GM12878 (cell line): ENCODE data around the gene RYK. TPM values are rescaled to one million over a fixed set of nuclear protein-coding genes. Genes with fewer than 3 reads are reported as not detected.

Source experiments
- ATAC-seq: fragments of 200-7000 bp; cut with Tn5 transposase; 3 replicates; pipeline ENCODE4 v1.9.1; 2020; ENCODE audit warnings: mild to moderate bottlenecking, moderate library complexity
- BruUV-seq: library from RNA; stranded (reverse); fragments of 400-500 nt; replicated peaks from 2 replicates; lab custom pipeline; 2021; lab: Mats Ljungman, UMichigan
- CTCF ChIA-PET: fragments of 300-600 bp; sonication (Branson Sonifier 250); formaldehyde crosslinking; extraction: SDS; loops from one replicate; lab custom pipeline; 2021; ENCODE audit warnings: inconsistent platforms; lab: Yijun Ruan, JAX
- POLR2A ChIA-PET: fragments of 350-600 bp; formaldehyde crosslinking; extraction: SDS; loops from one replicate; lab custom pipeline; 2021; ENCODE audit warnings: inconsistent platforms; lab: Charles Lee
- RAD21 ChIA-PET: fragments of 300-600 bp; sonication (Branson Sonifier 250); formaldehyde crosslinking; loops from one replicate; lab custom pipeline; 2023; ENCODE audit warnings: antibody characterized with exemption; ENCODE audit not compliant: unreplicated experiment; lab: Charles Lee
- SMC1A ChIA-PET: fragments of 300-600 bp; sonication (Branson Sonifier 250); formaldehyde crosslinking; loops from one replicate; lab custom pipeline; 2023; ENCODE audit not compliant: unreplicated experiment, uncharacterized antibody; lab: Charles Lee
- DNase-seq: peaks from one replicate; pipeline ENCODE4 v3.0.0-alpha.2; 2011; ENCODE audit warnings: low read depth, low spot score
- FAIRE-seq: peaks from 3 replicates; lab custom pipeline; 2011; peaks lifted over from hg19 to GRCh38; lab: Jason Lieb, UNC
- H2AFZ ChIP-seq: 2 replicates; pipeline ENCODE4 v1.6.0; 2011; ENCODE audit warnings: low read depth, low read length, control low read depth; ENCODE audit not compliant: control insufficient read depth
- H3K27ac ChIP-seq: 2 replicates; pipeline ENCODE4 v1.5.1; 2011; ENCODE audit warnings: control low read depth; ENCODE audit not compliant: control insufficient read depth, insufficient read depth
- H3K27me3 ChIP-seq, 2 experiments: replicated peaks in 1 of 2; 2 replicates each; pipeline versions ENCODE4 v1.6.0 to v1.6.1; 2011; ENCODE audit warnings: low read length in 1 of 2; ENCODE audit not compliant: control insufficient read depth in 2 of 2, insufficient read depth in 2 of 2
- H3K36me3 ChIP-seq, 2 experiments: 2 replicates each; pipeline ENCODE4 v1.5.1; 2011; ENCODE audit warnings: low read length in 1 of 2; ENCODE audit not compliant: control insufficient read depth in 2 of 2, insufficient read depth in 2 of 2
- H3K4me1 ChIP-seq: 2 replicates; pipeline ENCODE4 v1.6.1; 2011; ENCODE audit warnings: mild to moderate bottlenecking, low read length, moderate library complexity, mixed read lengths; ENCODE audit not compliant: control insufficient read depth, insufficient read depth
- H3K4me2 ChIP-seq: 2 replicates; pipeline ENCODE4 v1.6.0; 2011; ENCODE audit warnings: control low read depth; ENCODE audit not compliant: control insufficient read depth, insufficient read depth
- H3K4me3 ChIP-seq: fragments of 200-600 bp; sonication (generic); 2 replicates; pipeline ENCODE4 v1.5.1; 2016
- H3K79me2 ChIP-seq: 2 replicates; pipeline ENCODE4 v1.6.0; 2011; ENCODE audit warnings: low read length; ENCODE audit not compliant: control insufficient read depth, insufficient read depth
- H3K9ac ChIP-seq: 2 replicates; pipeline ENCODE4 v1.8.0; 2011; ENCODE audit warnings: low read length, control low read depth, mixed read lengths; ENCODE audit not compliant: control insufficient read depth, insufficient read depth
- H3K9me3 ChIP-seq: replicated peaks from 3 replicates; pipeline ENCODE4 v1.5.1; 2011; ENCODE audit warnings: mild to moderate bottlenecking, low read length; ENCODE audit not compliant: control insufficient read depth, insufficient read depth
- H4K20me1 ChIP-seq: 2 replicates; pipeline ENCODE4 v1.6.0; 2011; ENCODE audit not compliant: control insufficient read depth, insufficient read depth
- BHLHE40 ChIP-seq, 2 experiments: fragments of 450-650 bp in 1 of 2; IDR thresholded peaks; 2 replicates each; pipeline ENCODE4 v1.6.1; 2011 to 2017; ENCODE audit warnings: low read depth in 2 of 2, borderline replicate concordance in 1 of 2, improper control_type of control experiment in 1 of 2, low read length in 1 of 2, mild to moderate bottlenecking in 1 of 2
- CBX3 ChIP-seq: fragments of 200-600 bp; sonication (generic); IDR thresholded peaks from 2 replicates; pipeline ENCODE4 v1.6.1; 2016; ENCODE audit warnings: low read depth, borderline replicate concordance
- CHD2 ChIP-seq: IDR thresholded peaks from 2 replicates; pipeline ENCODE4 v1.6.1; 2011; ENCODE audit warnings: low read depth, low read length, improper control_type of control experiment, borderline replicate concordance
- EP300 ChIP-seq, 2 experiments: fragments of 150-350 bp in 1 of 2; IDR thresholded peaks; 2 replicates each; pipeline ENCODE4 v1.6.1; 2011 to 2012; ENCODE audit warnings: low read depth in 2 of 2, low read length in 2 of 2, borderline replicate concordance in 1 of 2, improper control_type of control experiment in 1 of 2, inconsistent platforms in 1 of 2; ENCODE audit not compliant: control insufficient read depth in 1 of 2
- ETV6 ChIP-seq, 2 experiments: fragments of 450-650 bp in 1 of 2; IDR thresholded peaks in 1 of 2; conservative IDR thresholded peaks in 1 of 2; 2 replicates each; pipeline ENCODE4 v1.6.1; 2014; ENCODE audit warnings: antibody characterized with exemption in 1 of 2, borderline replicate concordance in 1 of 2, low read depth in 1 of 2, mild to moderate bottlenecking in 1 of 2, moderate library complexity in 1 of 2
- HCFC1 ChIP-seq: fragments of 150-350 bp; IDR thresholded peaks from 2 replicates; pipeline ENCODE4 v1.6.1; 2014; ENCODE audit warnings: low read length
- HDAC2 ChIP-seq: fragments of 200-600 bp; sonication (generic); IDR thresholded peaks from 2 replicates; pipeline ENCODE4 v1.6.1; 2017
- ZNF622 ChIP-seq: fragments of 450-650 bp; IDR thresholded peaks from 2 replicates; pipeline ENCODE4 v1.6.1; 2017; ENCODE audit warnings: mild to moderate bottlenecking, inconsistent platforms
- WGBS: methylation state at CpG from one replicate; pipeline ENCODE4 v1.1.6; 2016; ENCODE audit warnings: low lambda C conversion rate; ENCODE audit not compliant: insufficient replicate concordance, insufficient coverage; ENCODE audit errors: missing lambda C conversion rate; 5-methylcytosine and 5-hydroxymethylcytosine counted together
- in situ Hi-C: fragments of 300-500 bp; cut with MboI; formaldehyde crosslinking; loops from 9 replicates; pipeline ENCODE4 v1.14.3; 2018; ENCODE audit warnings: mixed read lengths
- intact Hi-C: fragments of 100-400 bp; cut with micrococcal nuclease; formaldehyde crosslinking; loops from one replicate; pipeline ENCODE4 v1.14.2; 2022; ENCODE audit not compliant: unreplicated experiment
- polyA plus RNA-seq, 11 experiments: library from polyadenylated mRNA; depleted of rRNA in 4 of 11; unstranded in 6 of 11; stranded (reverse) in 5 of 11; fragments of >200 nt; fragmentation: Nextera tagmentation in 4 of 11; fragmentation: Illumina TruSeq in 1 of 11; extraction: Ambion mirVana in 4 of 11; extraction: Trizol in 1 of 11; gene quantifications; 1 replicate in 1 of 11; 2 replicates in 10 of 11; pipeline versions ENCODE4 v1.2.1 to v1.2.3, GENCODE V29; 2011 to 2016; ENCODE audit warnings: inconsistent platforms in 2 of 11, missing spikeins in 2 of 11, low read depth in 1 of 11
- total RNA-seq, 4 experiments: library from RNA; depleted of rRNA in 3 of 4; stranded (reverse); fragments of >200 nt in 3 of 4; fragmentation: Illumina TruSeq in 1 of 4; extraction: Trizol in 1 of 4; gene quantifications; 2 replicates each; pipeline versions ENCODE4 v1.2.1 to v1.2.3, GENCODE V29; 2013 to 2021
- TF ChIP-seq, protein P1 (sequence below): fragments of 150-350 bp; IDR thresholded peaks from 2 replicates; pipeline ENCODE4 v1.6.1; 2014; ENCODE audit warnings: mild to moderate bottlenecking, low read depth, low read length

RYK gene
- total and polyA plus RNA-seq, 10 of the 15 experiments (the other 5 are each of a cell fraction or from before 2014, with no cell fraction given) = 2.0 to 25.1 (median 11.1) TPM

DNA sequence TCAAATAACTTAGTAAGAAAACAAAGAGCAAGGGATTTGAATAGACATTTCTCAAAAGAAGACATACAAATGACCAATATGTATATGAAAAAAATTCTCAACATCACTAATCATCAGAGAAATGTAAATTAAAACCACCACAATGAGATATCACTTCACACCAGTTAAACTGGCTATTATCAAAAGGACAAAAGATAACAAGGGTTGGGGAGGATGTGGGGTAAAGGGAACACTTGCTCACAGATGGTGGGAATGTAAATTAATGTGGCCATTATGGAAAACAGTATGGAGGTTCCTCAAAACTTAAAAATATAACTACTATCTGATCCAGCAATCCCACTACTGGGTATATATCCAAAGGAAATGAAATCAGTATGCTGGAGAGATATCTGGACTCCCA is 46.0 kb upstream of the RYK start (continued):
- TF ChIP-seq ZNF622 = no peak

DNA sequence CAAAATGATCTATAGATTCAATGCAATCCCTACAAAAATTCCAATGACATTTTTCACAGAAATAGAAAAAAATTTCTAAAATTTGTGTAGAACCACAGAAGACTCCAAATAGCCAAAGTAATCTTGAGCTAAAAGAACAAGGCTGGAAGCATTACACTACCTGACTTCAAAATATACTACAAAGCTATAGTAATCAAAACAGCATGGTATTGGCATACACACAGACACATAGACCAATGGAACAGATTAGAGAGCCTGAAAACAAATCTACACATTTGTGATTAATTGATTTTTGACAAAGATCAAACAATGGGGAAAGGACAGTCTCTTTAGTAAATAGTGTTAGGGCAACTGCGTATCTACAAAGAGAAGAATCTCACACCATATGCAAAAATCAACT is 45.3 kb upstream of the RYK start:
- DNase-seq (no peak), FAIRE-seq (no peak), ATAC-seq (no peak)
- 100% methylated on average over 1 of the region's 1 CpG for WGBS
- TF ChIP-seq HCFC1 (no peak), CBX3 (no peak), BHLHE40 (IDR thresholded peaks at IDR 0.05; ENCODE audit: borderline replicate concordance in 1 of 2, low read depth in 2 of 2, low read length in 1 of 2) (no peak), ETV6 (conservative IDR thresholded peaks at IDR 0.05 in 1 of 2, IDR thresholded peaks at IDR 0.05 in 1 of 2; ENCODE audit: borderline replicate concordance in 1 of 2, low read depth in 1 of 2) (no peak), HDAC2 (no peak), CHD2 (no peak), EP300 (IDR thresholded peaks at IDR 0.05; ENCODE audit: borderline replicate concordance in 1 of 2, control insufficient read depth in 1 of 2, low read depth in 2 of 2, low read length in 2 of 2) (no peak)
- TF ChIP-seq, protein P1, sequence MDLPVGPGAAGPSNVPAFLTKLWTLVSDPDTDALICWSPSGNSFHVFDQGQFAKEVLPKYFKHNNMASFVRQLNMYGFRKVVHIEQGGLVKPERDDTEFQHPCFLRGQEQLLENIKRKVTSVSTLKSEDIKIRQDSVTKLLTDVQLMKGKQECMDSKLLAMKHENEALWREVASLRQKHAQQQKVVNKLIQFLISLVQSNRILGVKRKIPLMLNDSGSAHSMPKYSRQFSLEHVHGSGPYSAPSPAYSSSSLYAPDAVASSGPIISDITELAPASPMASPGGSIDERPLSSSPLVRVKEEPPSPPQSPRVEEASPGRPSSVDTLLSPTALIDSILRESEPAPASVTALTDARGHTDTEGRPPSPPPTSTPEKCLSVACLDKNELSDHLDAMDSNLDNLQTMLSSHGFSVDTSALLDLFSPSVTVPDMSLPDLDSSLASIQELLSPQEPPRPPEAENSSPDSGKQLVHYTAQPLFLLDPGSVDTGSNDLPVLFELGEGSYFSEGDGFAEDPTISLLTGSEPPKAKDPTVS = no peak
- no TSS peak for BruUV-seq
- Histone ChIP-seq H3K4me1 (peaks cover 11% of the 10 kb centered on the region), H3K4me2 (no peak overlapping the region), H2AFZ (no peak overlapping the region), H3K79me2 (no peaks in the 10 kb centered on the region), H3K9ac (no peak overlapping the region), H3K4me3 (no peak overlapping the region), H3K27me3 (peaks cover 0 to 5% of the 10 kb centered on the region in 2 experiments; a peak in 1 of 4 replicates), H3K27ac (no peak overlapping the region), H3K9me3 (peaks cover 7% of the 10 kb centered on the region; the same call in 2 of the 3 replicates), H4K20me1 (no peaks in the 10 kb centered on the region), H3K36me3 (no peaks in the 10 kb centered on the region)
- CTCF ChIA-PET = interaction anchor here (3.6 kb wide), 1 partner anchor 84 kb away, joined by 10 read pairs; no protein-coding TSS in a partner anchor
- RAD21 ChIA-PET = no interaction called here
- intact Hi-C loops (no loop called here), in situ Hi-C loops (no loop called here)
- SMC1A ChIA-PET = interaction anchor here (0.6 to 1.3 kb wide), 2 partner anchors 54 to 497 kb away, joined by 3 read pairs; no protein-coding TSS in a partner anchor
- POLR2A ChIA-PET = no interaction called here
